Sciatic nerve (tissue), 2 donors: Measurements from ENCODE around the gene EIF4G3. TPM values are rescaled to one million over a fixed set of nuclear protein-coding genes. Genes with fewer than 3 reads are reported as not detected.
"Not testable (repeated sequence)": the region's sequence is repeated elsewhere in the genome, so short reads cannot be mapped to it uniquely, and the experiment has no call there.

ENCODE experiments used
- ATAC-seq: fragments of 200-7000 bp; cut with Tn5 transposase; one replicate; pipeline ENCODE4 v1.9.1; 2020; ENCODE audit warnings: mild to moderate bottlenecking, moderate library complexity
- DNase-seq: peaks from one replicate; pipeline ENCODE4 v3.0.0-alpha.2; 2020; ENCODE audit warnings: low spot score
- intact Hi-C: fragments of 100-400 bp; cut with DNase I; formaldehyde crosslinking; loops from one replicate; pipeline ENCODE4 v1.14.2; 2022
- total RNA-seq: library from RNA; stranded (reverse); fragmentation: NEBNext Ultra II Directional; extraction: Animal tissue kit (Norgen Biotek cat#: 25700); gene quantifications from one replicate; pipeline ENCODE4 v1.2.1, GENCODE V29; 2021
- donor health status: DM: no; HTN: no; CAD: no.
- donor health status: DM: no; HTN: no; CAD: no.

EIF4G3 gene
- total RNA-seq, 1 donor from 2014 or later: 67.7 TPM

DNA sequence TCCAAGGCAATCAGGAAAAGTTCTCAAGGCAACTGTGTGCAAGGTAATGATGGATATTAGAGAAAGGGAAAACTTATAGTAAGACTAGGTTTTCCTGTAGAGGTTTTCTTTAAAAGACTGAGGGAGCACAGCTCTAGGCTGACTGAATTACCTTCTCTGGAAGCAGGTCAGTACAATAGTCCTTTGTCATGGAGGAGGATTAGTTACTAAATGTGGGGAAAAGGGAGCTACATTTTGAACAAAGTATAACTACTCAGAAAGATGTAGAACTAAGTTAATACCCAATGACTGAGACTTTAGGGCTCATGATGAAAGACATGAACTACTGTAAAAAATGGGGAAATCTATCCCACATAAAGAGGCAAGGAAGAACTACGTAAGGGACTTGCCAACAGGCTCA is 241.0 kb downstream of the EIF4G3 start:
- intact Hi-C loops: no loop called here
- DNase-seq: no peak
- ATAC-seq: no peak

GRCh38 chr1:20932437-20932977 is 244.2 kb downstream of the EIF4G3 start:
- DNase-seq (no peak), ATAC-seq (no peak)
- intact Hi-C loops: loop anchor here (5.0 kb wide), 1 partner anchor 1270 kb away; the partner anchor contains the start of gene HTR6

- intact Hi-C loops: loop anchor here (5.0 kb wide), 1 partner anchor 1270 kb away; the partner anchor contains the start of gene HTR6
- no peak for DNase-seq
- no peak for ATAC-seq
Observed at GRCh38 chr1:20931930-20932436, 244.7 kb downstream of the EIF4G3 start.

DNA sequence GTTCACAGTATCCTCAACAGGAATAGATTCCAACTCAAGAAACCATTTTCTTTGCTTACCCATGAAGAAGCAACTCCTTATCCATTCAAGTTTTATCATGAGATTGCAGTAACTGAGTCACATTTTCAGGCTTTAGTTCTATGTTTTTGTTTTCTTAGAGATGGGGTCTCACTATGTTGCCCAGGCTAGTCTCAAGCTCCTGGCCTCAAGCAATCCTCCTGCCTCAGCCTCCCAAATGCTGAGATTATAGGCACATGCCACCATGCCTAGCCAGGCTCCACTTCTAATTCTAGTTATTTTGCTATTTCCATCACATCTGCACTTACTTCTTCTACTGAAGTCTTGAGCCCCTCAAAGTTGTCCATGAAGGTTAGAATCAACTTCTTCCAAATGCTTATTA is 246.3 kb downstream of the EIF4G3 start:
- DNase-seq (no peak), ATAC-seq (no peak)
- intact Hi-C loops: loop anchor here (5.0 kb wide), 1 partner anchor 1268 kb away; the partner anchor contains the start of gene HTR6

- intact Hi-C loops: no loop called here
- no peak for DNase-seq
- ATAC-seq: no peak
Observed at GRCh38 chr1:20928146-20928545, 248.6 kb downstream of the EIF4G3 start.

GRCh38 chr1:20921285-20921684 is 255.4 kb downstream of the EIF4G3 start:
- ATAC-seq: no peak
- intact Hi-C loops: no loop called here
- no peak for DNase-seq

GRCh38 chr1:20913242-20913641 is 263.5 kb downstream of the EIF4G3 start:
- ATAC-seq (no peak), DNase-seq (no peak)
- intact Hi-C loops: no loop called here

DNA sequence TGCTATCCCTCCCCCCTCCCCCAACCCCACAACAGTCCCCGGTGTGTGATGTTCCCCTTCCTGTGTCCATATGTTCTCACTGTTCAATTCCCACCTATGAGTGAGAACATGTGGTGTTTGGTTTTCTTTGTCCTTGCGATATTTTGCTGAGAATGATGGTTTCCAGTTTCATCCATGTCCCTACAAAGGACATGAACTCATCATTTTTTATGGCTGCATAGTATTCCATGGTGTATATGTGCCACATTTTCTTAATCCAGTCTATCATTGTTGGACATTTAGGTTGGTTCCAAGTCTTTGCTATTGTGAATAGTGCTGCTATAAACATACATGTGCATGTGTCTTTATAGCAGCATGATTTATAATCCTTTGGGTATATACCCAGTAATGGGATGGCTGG is 269.2 kb downstream of the EIF4G3 start:
- intact Hi-C loops, ATAC-seq, DNase-seq: not testable (repeated sequence)

DNA sequence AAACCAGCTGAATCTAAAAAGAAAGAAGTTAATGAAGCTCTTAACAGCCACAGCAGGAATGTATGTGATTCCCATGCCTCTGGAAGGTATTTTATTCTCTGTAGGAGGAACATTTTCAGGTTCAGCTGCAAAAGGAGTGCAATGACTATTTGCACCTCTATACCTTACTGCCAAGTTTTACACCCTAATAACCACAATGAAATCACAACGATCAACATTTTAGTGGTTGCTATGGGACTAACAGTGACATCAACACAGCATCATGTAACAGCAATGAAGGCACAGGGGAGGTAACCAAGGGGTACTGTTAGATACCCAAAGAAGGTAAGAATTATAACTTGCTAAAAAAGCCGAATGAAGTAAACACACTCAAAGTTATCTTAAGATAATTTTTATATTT is 273.3 kb downstream of the EIF4G3 start:
- no peak for DNase-seq
- ATAC-seq: no peak
- intact Hi-C loops: no loop called here

GRCh38 chr1:20900056-20900455 is 276.6 kb downstream of the EIF4G3 start:
- intact Hi-C loops: no loop called here
- no peak for DNase-seq
- no peak for ATAC-seq

DNA sequence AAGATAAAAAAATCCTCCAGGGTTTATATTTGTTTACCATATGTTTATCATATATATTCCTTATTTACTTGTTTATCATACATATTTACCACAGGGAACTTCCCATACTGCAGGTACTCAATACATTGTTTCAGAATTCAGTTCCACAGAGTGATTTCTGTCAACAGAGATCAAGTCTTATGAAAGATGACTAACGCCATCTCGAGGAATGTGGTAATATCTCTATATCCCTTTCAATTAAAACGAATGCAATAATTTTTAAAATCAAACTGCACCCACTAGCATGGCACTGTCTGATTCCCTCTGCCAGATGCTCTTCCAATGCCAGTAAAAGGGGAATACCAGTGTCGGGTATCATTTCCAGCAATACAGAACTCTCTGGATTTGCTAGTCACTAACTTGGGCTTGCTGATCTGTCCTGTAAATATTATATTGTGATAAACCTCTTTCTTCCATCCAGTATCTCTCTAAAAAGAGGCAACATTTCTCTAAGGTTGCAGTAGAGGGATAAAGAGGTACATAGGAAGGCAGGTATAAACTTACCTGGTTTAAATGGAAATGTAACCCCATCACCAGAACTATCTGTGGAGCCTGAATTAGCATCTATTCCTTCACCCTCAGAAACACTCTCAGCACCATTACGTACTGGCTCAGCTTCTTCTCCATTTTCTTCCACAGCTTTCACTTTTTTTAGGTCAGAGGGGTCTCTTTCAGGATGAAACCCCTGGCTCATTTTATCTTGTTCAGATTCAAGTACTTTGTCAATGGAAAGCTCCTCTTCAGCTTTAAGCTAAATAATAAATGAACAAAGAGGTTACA is 277.3 kb downstream of the EIF4G3 start:
- intact Hi-C loops: no loop called here
- ATAC-seq (no peak), DNase-seq (no peak)

DNA sequence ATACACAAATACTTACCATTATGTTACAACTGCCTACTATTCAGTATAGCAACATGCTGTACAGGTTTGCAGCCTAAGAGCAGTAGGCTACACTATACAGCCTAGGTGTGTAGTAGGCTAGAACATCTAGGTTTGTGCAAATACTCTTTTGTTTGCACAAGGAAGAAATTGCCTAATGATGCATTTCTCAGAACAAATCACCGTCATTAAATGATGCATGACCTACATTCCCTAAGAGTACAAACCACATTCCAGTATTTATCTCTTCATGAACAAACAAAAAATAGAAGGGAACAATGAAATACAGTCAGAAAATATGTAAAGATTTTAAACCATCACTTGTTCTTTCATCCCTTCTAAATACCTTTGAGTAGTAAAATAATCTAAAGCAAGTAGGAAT is 279.9 kb downstream of the EIF4G3 start:
- DNase-seq: no peak
- ATAC-seq: no peak
- intact Hi-C loops: no loop called here

GRCh38 chr1:20893931-20894330 is 282.8 kb downstream of the EIF4G3 start:
- ATAC-seq: no peak

DNA sequence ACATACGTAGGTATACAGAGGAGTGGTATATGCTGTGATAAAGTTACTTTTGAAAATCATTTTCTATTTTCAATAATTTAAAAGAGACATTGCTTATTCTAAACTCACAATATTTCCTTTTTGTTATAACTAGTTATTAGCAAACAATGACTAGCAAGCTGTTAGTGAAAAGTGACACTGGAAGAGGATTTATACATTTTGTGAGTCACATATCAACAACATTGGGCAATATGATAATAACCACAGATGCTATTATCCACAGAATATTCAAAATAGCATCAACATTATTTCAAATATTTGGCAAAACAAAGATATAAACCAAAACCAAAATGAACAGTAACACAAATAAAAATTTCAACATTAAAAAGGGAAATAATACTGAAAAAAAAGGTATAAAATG is 285.6 kb downstream of the EIF4G3 start:
- DNase-seq (no peak), ATAC-seq (no peak)
- intact Hi-C loops: no loop called here

More at GRCh38 chr1:20893931-20894330, 282.8 kb downstream of the EIF4G3 start:
- intact Hi-C loops: no loop called here
- no peak for DNase-seq

GRCh38 chr1:20887246-20887645 is 289.5 kb downstream of the EIF4G3 start:
- no peak for DNase-seq
- intact Hi-C loops: no loop called here
- ATAC-seq: no peak

DNA sequence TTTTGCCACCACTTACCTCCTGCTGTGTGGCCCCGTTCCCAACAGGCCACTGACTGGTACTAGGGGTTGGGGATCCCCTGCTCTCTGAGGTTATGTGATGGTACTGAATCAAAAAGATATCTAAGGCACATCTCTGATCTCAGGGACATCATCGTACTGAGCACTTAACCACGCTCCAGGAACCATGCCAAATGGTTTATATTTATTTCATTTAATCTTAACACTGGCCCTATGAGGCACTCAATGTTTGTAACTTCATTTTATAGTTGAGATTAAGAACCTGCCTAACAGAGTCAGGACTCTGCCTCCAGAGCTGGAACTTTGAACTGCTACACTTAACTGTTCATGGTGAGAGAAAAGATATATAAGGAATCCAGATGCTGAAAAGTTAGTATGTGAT is 291.6 kb downstream of the EIF4G3 start:
- ATAC-seq: no peak
- intact Hi-C loops: no loop called here
- no peak for DNase-seq

DNA sequence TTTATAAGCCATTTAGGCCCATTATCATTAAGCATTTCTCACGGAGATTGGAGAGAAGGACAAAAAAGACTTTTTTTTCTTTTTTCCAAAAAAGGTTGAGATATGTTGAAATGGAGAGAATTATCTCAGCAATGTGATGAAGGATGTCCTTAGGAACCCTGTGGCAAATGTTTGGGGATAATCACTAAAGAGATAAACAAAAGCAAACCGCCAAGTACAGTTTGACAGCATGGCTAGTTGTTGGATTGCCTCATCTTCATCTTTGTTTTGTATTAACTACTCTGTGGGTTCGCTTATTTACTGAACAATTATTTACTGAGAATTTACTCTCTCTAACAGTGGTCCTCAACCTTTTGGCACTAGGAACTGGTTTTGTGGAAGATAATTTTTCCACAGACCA is 292.2 kb downstream of the EIF4G3 start:
- DNase-seq: no peak
- ATAC-seq: no peak
- intact Hi-C loops: no loop called here

DNA sequence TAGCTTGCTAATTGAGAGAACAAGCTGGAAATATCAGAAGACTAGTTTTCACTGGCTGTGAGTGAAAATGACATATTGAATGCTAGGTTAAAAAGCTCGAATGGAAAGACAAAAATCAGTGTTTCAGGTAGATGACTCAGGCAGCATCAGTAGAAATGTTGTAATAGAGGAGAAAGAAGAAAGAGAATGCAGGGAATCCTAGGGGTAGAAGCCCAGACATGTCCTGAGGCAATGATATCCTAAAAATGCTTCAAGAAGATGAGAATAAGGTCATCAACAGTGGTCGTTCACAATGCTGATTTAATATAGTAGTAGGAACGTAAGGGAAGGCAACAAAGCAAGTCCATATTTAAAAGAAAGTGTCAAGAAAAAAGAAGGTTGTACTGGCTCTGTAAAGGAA is 292.9 kb downstream of the EIF4G3 start:
- ATAC-seq (no peak), DNase-seq (no peak)
- intact Hi-C loops: no loop called here

GRCh38 chr1:20882837-20883236 is 293.9 kb downstream of the EIF4G3 start:
- no peak for ATAC-seq
- no peak for DNase-seq
- intact Hi-C loops: no loop called here

- intact Hi-C loops: no loop called here
- ATAC-seq: no peak
Observed at GRCh38 chr1:20878799-20879198, 297.9 kb downstream of the EIF4G3 start.

More at GRCh38 chr1:20878799-20879198, 297.9 kb downstream of the EIF4G3 start:
- DNase-seq: no peak
